MG63 (cell line): ENCODE measurements around the gene ZBTB9. TPM values are rescaled to one million over a fixed set of nuclear protein-coding genes. Genes with fewer than 3 reads are reported as not detected.

ENCODE experiments used
- DNase-seq: peaks from one replicate; pipeline ENCODE4 v3.0.0-alpha.2; 2020
- H3K27me3 ChIP-seq: fragments of 250-450 bp; sonication (Bioruptor Pico); 2 replicates; pipeline ENCODE4 v1.5.1; 2020; ENCODE audit warnings: mild to moderate bottlenecking, moderate library complexity
- H3K36me3 ChIP-seq: fragments of 250-450 bp; sonication (Bioruptor Pico); 2 replicates; pipeline ENCODE4 v1.5.1; 2020; ENCODE audit warnings: mild to moderate bottlenecking, moderate library complexity
- H3K4me3 ChIP-seq: fragments of 250-450 bp; sonication (Bioruptor Pico); 2 replicates; pipeline ENCODE4 v1.5.1; 2020; ENCODE audit warnings: mild to moderate bottlenecking, moderate library complexity
- H3K9me3 ChIP-seq: fragments of 250-450 bp; sonication (Bioruptor Pico); 2 replicates; pipeline ENCODE4 v1.5.1; 2020; ENCODE audit warnings: mild to moderate bottlenecking, moderate library complexity
- total RNA-seq: library from RNA; depleted of rRNA; stranded (reverse); fragments of >200 nt; shearing (Covaris generic); gene quantifications from 2 replicates; pipeline ENCODE4 v1.2.3, GENCODE V29; 2014; ENCODE audit warnings: low replicate concordance; rRNA removed

Gene ZBTB9
- 5.6 and 6.9 TPM in 2 replicates for total RNA-seq

GRCh38 chr6:33454009-33454946 lies at the start of gene ZBTB9:
Gene ZBTB9 (plus strand): TSS chr6:33454576. CDS start chr6:33455101, 525 bp downstream.
- no peaks in the 10 kb centered on the region; the same call in 1 of the 2 replicates for H3K36me3 ChIP-seq
- peak within 1 kb of the TSS; percentile 74 for H3K4me3 ChIP-seq
- peak; percentile 92 for DNase-seq
- no peaks in the 10 kb centered on the region for H3K9me3 ChIP-seq
- H3K27me3 ChIP-seq, result no peaks in the 10 kb centered on the region

- Histone ChIP-seq H3K36me3 (peaks cover 29% of the 10 kb centered on the region), H3K4me3 (no peak overlapping the region), H3K27me3 (no peaks in the 10 kb centered on the region), H3K9me3 (no peaks in the 10 kb centered on the region)
- no peak for DNase-seq
Observed at GRCh38 chr6:33404884-33405283, 49.5 kb upstream of the ZBTB9 start.

GRCh38 chr6:33405386-33405940 lies 48.9 kb upstream of the ZBTB9 start:
- H3K27me3 ChIP-seq, result no peaks in the 10 kb centered on the region
- no peak overlapping the region for H3K4me3 ChIP-seq
- no peaks in the 10 kb centered on the region for H3K9me3 ChIP-seq
- DNase-seq, result no peak
- peaks cover 29% of the 10 kb centered on the region for H3K36me3 ChIP-seq

GRCh38 chr6:33406126-33406525 lies 48.2 kb upstream of the ZBTB9 start:
- Histone ChIP-seq H3K36me3 (peaks cover 26% of the 10 kb centered on the region), H3K9me3 (no peaks in the 10 kb centered on the region), H3K4me3 (no peak overlapping the region), H3K27me3 (no peaks in the 10 kb centered on the region)
- no peak for DNase-seq

GRCh38 chr6:33407132-33407718 lies 47.2 kb upstream of the ZBTB9 start:
- no peak for DNase-seq
- H3K4me3 ChIP-seq, result no peak overlapping the region
- H3K27me3 ChIP-seq, result no peaks in the 10 kb centered on the region
- peaks cover 24% of the 10 kb centered on the region for H3K36me3 ChIP-seq
- no peaks in the 10 kb centered on the region for H3K9me3 ChIP-seq

- H3K27me3 ChIP-seq, result no peaks in the 10 kb centered on the region
- H3K9me3 ChIP-seq, result no peaks in the 10 kb centered on the region
- H3K36me3 ChIP-seq, result peaks cover 9% of the 10 kb centered on the region
- peak; percentile 96 for DNase-seq
- peak overlapping the region; percentile 61 for H3K4me3 ChIP-seq
Observed at GRCh38 chr6:33410050-33410710, 44.2 kb upstream of the ZBTB9 start.

GRCh38 chr6:33410711-33411631 lies 43.4 kb upstream of the ZBTB9 start, which contains the start of gene PHF1:
Gene PHF1 (plus strand): TSS chr6:33411014. CDS start chr6:33412264, 1,250 bp downstream.
- no peaks in the 10 kb centered on the region for H3K27me3 ChIP-seq
- peaks cover 15% of the 10 kb centered on the region for H3K36me3 ChIP-seq
- no peaks in the 10 kb centered on the region for H3K9me3 ChIP-seq
- H3K4me3 ChIP-seq, result peak within 1 kb of the TSS; percentile 61
- peak; percentile 70 for DNase-seq

GRCh38 chr6:33411632-33412005 lies 42.8 kb upstream of the ZBTB9 start:
- peak overlapping the region; percentile 61 for H3K4me3 ChIP-seq
- DNase-seq, result no peak
- no peaks in the 10 kb centered on the region for H3K27me3 ChIP-seq
- no peaks in the 10 kb centered on the region for H3K9me3 ChIP-seq
- peaks cover 15% of the 10 kb centered on the region for H3K36me3 ChIP-seq

- H3K9me3 ChIP-seq, result no peaks in the 10 kb centered on the region
- H3K36me3 ChIP-seq, result peaks cover 15% of the 10 kb centered on the region
- no peak for DNase-seq
- H3K4me3 ChIP-seq, result no peak overlapping the region
- H3K27me3 ChIP-seq, result no peaks in the 10 kb centered on the region
Observed at GRCh38 chr6:33412140-33413009, 42.0 kb upstream of the ZBTB9 start.

GRCh38 chr6:33413241-33414120 lies 40.9 kb upstream of the ZBTB9 start:
- peaks cover 13% of the 10 kb centered on the region for H3K36me3 ChIP-seq
- DNase-seq, result no peak

GRCh38 chr6:33414592-33415271 lies 39.6 kb upstream of the ZBTB9 start:
- no peak overlapping the region for H3K4me3 ChIP-seq
- H3K36me3 ChIP-seq, result peaks cover 13% of the 10 kb centered on the region
- H3K9me3 ChIP-seq, result no peaks in the 10 kb centered on the region
- DNase-seq, result no peak
- H3K27me3 ChIP-seq, result no peaks in the 10 kb centered on the region

More at GRCh38 chr6:33413241-33414120, 40.9 kb upstream of the ZBTB9 start:
- no peaks in the 10 kb centered on the region for H3K9me3 ChIP-seq
- H3K27me3 ChIP-seq, result no peaks in the 10 kb centered on the region
- no peak overlapping the region for H3K4me3 ChIP-seq

- Histone ChIP-seq H3K27me3 (no peaks in the 10 kb centered on the region), H3K9me3 (no peaks in the 10 kb centered on the region), H3K36me3 (peaks cover 13% of the 10 kb centered on the region), H3K4me3 (no peak overlapping the region)
- DNase-seq, result no peak
Observed at GRCh38 chr6:33415831-33416230, 38.5 kb upstream of the ZBTB9 start.

- Histone ChIP-seq H3K27me3 (no peaks in the 10 kb centered on the region), H3K4me3 (peak overlapping the region; percentile 60), H3K36me3 (peaks cover 13% of the 10 kb centered on the region), H3K9me3 (no peaks in the 10 kb centered on the region)
- no peak for DNase-seq
Observed at GRCh38 chr6:33416386-33417127, 37.8 kb upstream of the ZBTB9 start.
